ENCODE results near the gene DYRK4.

Gene DYRK4

GRCh38 chr12:4563336-4563735 lies 1.3 kb downstream of the DYRK4 start:
- no peak overlapping the region for H3K4me3 ChIP-seq (ENCODE audit: low read length)
- DNase-seq (ENCODE audit: low read depth): no peak
- TF ChIP-seq CTCF (conservative IDR thresholded peaks at IDR 0.05; ENCODE audit: low read depth, low read length): no peak

GRCh38 chr12:4564818-4565217 lies 2.8 kb downstream of the DYRK4 start:
- no peak for TF ChIP-seq CTCF (conservative IDR thresholded peaks at IDR 0.05; ENCODE audit: low read depth, low read length)
- DNase-seq (ENCODE audit: low read depth): no peak
- no peak overlapping the region for H3K4me3 ChIP-seq (ENCODE audit: low read length)

- TF ChIP-seq CTCF (conservative IDR thresholded peaks at IDR 0.05; ENCODE audit: low read depth, low read length): no peak
- no peak for DNase-seq (ENCODE audit: low read depth)
- H3K4me3 ChIP-seq (ENCODE audit: low read length): no peak overlapping the region
These were observed 4.5 kb downstream of the DYRK4 start for GRCh38 chr12:4566474-4566873.

- no peak for DNase-seq (ENCODE audit: low read depth)
- no peak overlapping the region for H3K4me3 ChIP-seq (ENCODE audit: low read length)
- no peak for TF ChIP-seq CTCF (conservative IDR thresholded peaks at IDR 0.05; ENCODE audit: low read depth, low read length)
These were observed 5.3 kb downstream of the DYRK4 start for GRCh38 chr12:4567073-4567881.

GRCh38 chr12:4569261-4569660 lies 7.3 kb downstream of the DYRK4 start:
- H3K4me3 ChIP-seq (ENCODE audit: low read length): no peak overlapping the region
- TF ChIP-seq CTCF (conservative IDR thresholded peaks at IDR 0.05; ENCODE audit: low read depth, low read length): no peak
- DNase-seq (ENCODE audit: low read depth): no peak

GRCh38 chr12:4572680-4573079 lies 10.7 kb downstream of the DYRK4 start:
- no peak overlapping the region for H3K4me3 ChIP-seq (ENCODE audit: low read length)
- no peak for TF ChIP-seq CTCF (conservative IDR thresholded peaks at IDR 0.05; ENCODE audit: low read depth, low read length)
- DNase-seq (ENCODE audit: low read depth): no peak
